ENCODE data around the gene CTBP2. TPM values are rescaled to one million over a fixed set of nuclear protein-coding genes. Genes with fewer than 3 reads are reported as not detected.
A peak's percentile ranks its signal among the peaks of the same experiment; 100 is the strongest.

CTBP2 gene
- total RNA-seq, 2 donors from 2014 or later, result 106 to 172 TPM

DNA sequence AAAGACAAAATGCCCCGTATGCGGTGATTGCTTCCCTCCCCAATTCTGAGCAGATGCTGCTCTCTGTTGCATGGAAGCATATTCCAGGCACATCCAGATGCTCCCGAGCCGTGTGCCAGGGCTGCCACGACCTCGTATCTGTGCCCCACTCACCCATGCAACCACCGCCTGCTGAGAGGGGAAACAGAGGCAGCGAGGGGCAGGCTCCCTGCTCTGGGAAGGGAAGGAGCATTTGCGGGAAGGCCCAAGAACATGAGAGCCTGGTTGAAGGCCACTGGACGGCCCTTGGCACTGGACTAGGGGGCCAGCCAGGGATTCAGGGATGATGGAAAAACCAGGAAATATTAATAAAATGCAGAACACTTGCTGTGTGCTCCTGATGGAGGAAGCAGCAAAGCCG lies 89.4 kb downstream of the CTBP2 start:
- Histone ChIP-seq H3K4me1 (peaks cover 9% of the 10 kb centered on the region), H3K27me3 (no peaks in the 10 kb centered on the region), H3K36me3 (no peaks in the 10 kb centered on the region), H3K9ac (ENCODE audit: low read depth in 2 of 2, low read length in 2 of 2) (no peak overlapping the region), H3K4me3 (no peak overlapping the region), H3K27ac (no peak overlapping the region), H3K9me3 (no peaks in the 10 kb centered on the region)
- no peak for DNase-seq
- TF ChIP-seq, protein P1, sequence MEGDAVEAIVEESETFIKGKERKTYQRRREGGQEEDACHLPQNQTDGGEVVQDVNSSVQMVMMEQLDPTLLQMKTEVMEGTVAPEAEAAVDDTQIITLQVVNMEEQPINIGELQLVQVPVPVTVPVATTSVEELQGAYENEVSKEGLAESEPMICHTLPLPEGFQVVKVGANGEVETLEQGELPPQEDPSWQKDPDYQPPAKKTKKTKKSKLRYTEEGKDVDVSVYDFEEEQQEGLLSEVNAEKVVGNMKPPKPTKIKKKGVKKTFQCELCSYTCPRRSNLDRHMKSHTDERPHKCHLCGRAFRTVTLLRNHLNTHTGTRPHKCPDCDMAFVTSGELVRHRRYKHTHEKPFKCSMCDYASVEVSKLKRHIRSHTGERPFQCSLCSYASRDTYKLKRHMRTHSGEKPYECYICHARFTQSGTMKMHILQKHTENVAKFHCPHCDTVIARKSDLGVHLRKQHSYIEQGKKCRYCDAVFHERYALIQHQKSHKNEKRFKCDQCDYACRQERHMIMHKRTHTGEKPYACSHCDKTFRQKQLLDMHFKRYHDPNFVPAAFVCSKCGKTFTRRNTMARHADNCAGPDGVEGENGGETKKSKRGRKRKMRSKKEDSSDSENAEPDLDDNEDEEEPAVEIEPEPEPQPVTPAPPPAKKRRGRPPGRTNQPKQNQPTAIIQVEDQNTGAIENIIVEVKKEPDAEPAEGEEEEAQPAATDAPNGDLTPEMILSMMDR (IDR thresholded peaks at IDR 0.05), result no peak
- intact Hi-C loops (cut with DNase I), result no loop called here

DNA sequence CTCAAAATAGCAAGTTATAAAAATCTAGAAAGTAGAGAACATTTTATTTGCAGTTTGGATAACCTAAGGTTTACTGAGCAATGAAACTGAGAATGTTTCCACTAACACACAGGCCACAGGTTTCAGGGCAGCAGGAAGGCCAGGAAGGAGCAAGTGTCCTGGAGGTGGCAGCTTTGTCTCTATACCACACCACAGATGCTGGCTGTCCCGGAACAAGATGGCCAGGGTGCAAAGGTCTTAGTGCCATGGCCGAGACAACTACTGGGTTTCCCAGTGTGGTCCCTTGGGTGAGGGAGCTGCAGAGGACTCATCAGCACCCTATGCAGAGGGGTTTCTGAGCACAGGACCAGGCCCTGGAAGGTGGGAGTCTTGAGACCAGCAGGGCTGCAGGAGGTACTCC lies 92.0 kb downstream of the CTBP2 start:
- DNase-seq, result peak; percentile 54
- Histone ChIP-seq H3K36me3 (no peaks in the 10 kb centered on the region), H3K9ac (ENCODE audit: low read depth in 2 of 2, low read length in 2 of 2) (peak overlapping the region in 1 of 2 donors; percentile 26), H3K27ac (no peak overlapping the region), H3K27me3 (no peaks in the 10 kb centered on the region), H3K9me3 (no peaks in the 10 kb centered on the region), H3K4me1 (peaks cover 20% of the 10 kb centered on the region), H3K4me3 (no peak overlapping the region)
- TF ChIP-seq, protein P1 (IDR thresholded peaks at IDR 0.05), result peak; percentile 17
- intact Hi-C loops (cut with DNase I), result no loop called here

DNA sequence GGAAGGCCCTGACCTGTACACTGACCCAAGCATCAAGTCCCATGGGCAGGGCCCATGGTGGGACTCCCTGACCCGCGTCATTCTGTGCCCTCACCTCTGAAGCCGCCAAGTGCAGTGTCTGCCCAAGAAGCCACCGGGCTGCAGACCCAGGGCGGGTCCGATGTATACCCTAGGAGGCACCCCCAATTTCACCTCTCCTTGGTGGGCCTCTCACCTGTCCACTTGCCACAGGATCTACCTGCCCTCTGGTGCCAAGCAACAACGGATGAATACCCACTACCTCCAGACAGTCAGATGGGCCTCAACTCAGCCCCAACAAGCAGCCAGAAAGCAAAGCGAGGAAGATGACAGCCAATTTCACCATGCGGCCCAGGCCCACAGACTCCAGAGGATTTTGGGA lies 92.6 kb downstream of the CTBP2 start:
- Histone ChIP-seq H3K4me1 (peaks cover 20% of the 10 kb centered on the region), H3K9me3 (no peaks in the 10 kb centered on the region), H3K36me3 (no peaks in the 10 kb centered on the region), H3K27ac (no peak overlapping the region), H3K4me3 (no peak overlapping the region), H3K27me3 (no peaks in the 10 kb centered on the region), H3K9ac (ENCODE audit: low read depth in 2 of 2, low read length in 2 of 2) (no peak overlapping the region)
- TF ChIP-seq, protein P1 (IDR thresholded peaks at IDR 0.05), result no peak
- intact Hi-C loops (cut with DNase I), result no loop called here
- no peak for DNase-seq

DNA sequence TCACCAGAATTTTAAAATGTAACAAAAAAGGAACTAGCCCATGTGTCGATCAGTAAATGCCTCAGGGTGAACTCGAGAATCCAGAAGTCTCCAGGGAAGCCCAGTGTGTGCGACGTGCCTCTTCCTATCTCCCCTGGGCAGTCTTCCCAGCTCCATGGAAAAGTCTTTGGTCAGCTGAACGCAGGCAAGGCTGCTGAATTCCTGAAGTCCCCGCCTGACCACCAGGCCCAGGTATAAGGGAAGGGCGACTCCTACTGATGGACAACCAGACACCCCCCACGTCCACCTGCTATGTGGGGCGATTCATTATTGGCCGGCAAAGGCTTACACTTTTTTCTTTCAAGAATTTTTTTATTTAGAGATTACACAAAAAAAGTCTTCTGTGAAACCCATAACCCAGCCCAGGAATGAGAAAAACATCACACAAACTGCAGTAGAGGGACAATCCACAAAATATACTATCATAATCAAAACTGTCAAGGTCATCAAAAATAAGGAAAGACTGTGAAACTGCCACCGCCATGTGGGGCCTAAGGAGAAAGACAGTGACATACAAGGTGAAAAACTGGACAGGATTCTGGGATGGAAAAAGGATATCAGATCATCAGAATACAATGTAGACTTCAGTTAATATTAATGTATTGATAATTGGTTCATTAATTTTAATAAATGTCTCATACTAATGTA lies 93.5 kb downstream of the CTBP2 start:
- TF ChIP-seq, protein P1 (IDR thresholded peaks at IDR 0.05), result no peak
- H3K4me3 ChIP-seq, result no peak overlapping the region
- H3K27me3 ChIP-seq, result no peaks in the 10 kb centered on the region
- DNase-seq, result no peak
- peaks cover 21% of the 10 kb centered on the region for H3K4me1 ChIP-seq
- no peak overlapping the region for H3K9ac ChIP-seq (ENCODE audit: low read depth in 2 of 2, low read length in 2 of 2)
- intact Hi-C loops (cut with DNase I), result no loop called here
- H3K36me3 ChIP-seq, result no peaks in the 10 kb centered on the region
- no peaks in the 10 kb centered on the region for H3K9me3 ChIP-seq
- H3K27ac ChIP-seq, result no peak overlapping the region

DNA sequence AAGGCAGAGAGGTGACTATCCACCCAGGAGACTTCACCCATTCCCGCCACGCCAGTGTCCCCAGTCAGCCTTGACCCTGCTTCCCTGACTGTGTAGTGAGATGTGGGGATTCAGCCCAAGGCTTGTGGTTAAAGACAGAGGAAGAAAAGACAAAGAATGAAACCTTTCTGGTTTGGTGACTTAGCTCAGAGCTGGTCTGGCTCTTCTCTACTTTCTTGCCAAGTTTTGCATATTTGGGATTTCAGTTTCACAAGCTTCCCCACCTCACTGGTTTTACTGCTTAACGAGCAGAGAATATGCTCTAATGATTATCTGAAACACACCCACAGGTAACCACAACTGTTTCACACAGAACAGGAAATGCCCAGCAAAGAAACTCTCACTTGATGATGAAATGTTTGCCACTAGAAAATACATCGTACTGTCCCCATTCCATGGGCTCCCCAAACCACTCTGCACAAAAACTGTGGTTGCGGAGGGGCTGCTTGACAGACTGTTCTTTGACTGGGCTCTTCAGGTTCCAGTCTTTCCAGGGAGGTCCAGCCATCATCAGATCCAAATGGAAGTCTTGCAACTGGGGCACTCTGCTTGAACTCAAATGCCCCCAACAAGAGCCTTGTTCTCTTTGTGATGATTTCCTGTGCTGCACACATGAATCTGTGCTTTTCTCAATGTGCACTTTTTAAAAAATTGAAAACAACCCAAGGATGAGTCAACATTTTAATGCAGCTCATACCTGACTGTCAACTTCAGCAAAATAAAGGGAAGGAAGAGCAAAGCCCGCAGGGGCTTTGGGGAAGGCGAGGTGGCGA lies 95.5 kb downstream of the CTBP2 start:
- H3K27ac ChIP-seq, result peak overlapping the region; percentile 73
- H3K9me3 ChIP-seq, result no peaks in the 10 kb centered on the region
- TF ChIP-seq, protein P1 (IDR thresholded peaks at IDR 0.05), result no peak
- no peaks in the 10 kb centered on the region for H3K36me3 ChIP-seq
- DNase-seq, result peak; percentile 55
- H3K4me3 ChIP-seq, result no peak overlapping the region
- intact Hi-C loops (cut with DNase I), result loop anchor here (5.0 kb wide), 1 partner anchor 73 kb away; no protein-coding TSS in a partner anchor
- peak overlapping the region in 1 of 2 donors; percentile 60 for H3K9ac ChIP-seq (ENCODE audit: low read depth in 2 of 2, low read length in 2 of 2)
- H3K4me1 ChIP-seq, result peaks cover 27% of the 10 kb centered on the region
- H3K27me3 ChIP-seq, result no peaks in the 10 kb centered on the region
